GM23338 (cell line): ENCODE results near the gene PRC1.

ENCODE experiments used
- CTCF ChIP-seq, 2 experiments: fragments of 200-600 bp in 1 of 2; sonication (generic) in 1 of 2; conservative IDR thresholded peaks; 2 replicates each; pipeline versions ENCODE4 v1.5.1 to v1.6.1; 2016 to 2017; ENCODE audit warnings: antibody characterized with exemption in 2 of 2, low read depth in 2 of 2, mild to moderate bottlenecking in 2 of 2, moderate library complexity in 1 of 2
- EZH2 ChIP-seq: fragments of 200-600 bp; sonication (generic); IDR thresholded peaks from one replicate; pipeline ENCODE4 v1.8.0; 2017; ENCODE audit warnings: antibody characterized with exemption, mild to moderate bottlenecking, low read depth; ENCODE audit not compliant: unreplicated experiment
- EZH2phosphoT487 ChIP-seq: fragments of 200-600 bp; sonication (generic); IDR thresholded peaks from one replicate; pipeline ENCODE4 v1.8.1; 2018; ENCODE audit warnings: antibody characterized with exemption; ENCODE audit not compliant: unreplicated experiment
- NANOG ChIP-seq: IDR thresholded peaks from 2 replicates; pipeline ENCODE4 v1.6.1; 2016; ENCODE audit warnings: antibody characterized with exemption, borderline replicate concordance
- POLR2AphosphoS5 ChIP-seq: IDR thresholded peaks from 2 replicates; pipeline ENCODE4 v1.6.1; 2016; ENCODE audit warnings: antibody characterized with exemption, low read depth
- REST ChIP-seq: IDR thresholded peaks from one replicate; pipeline ENCODE4 v1.6.1; 2018; ENCODE audit warnings: antibody characterized with exemption; ENCODE audit not compliant: unreplicated experiment
- ZNF114 ChIP-seq: fragments of 250-450 bp; sonication (Bioruptor Pico); IDR thresholded peaks from 2 replicates; pipeline ENCODE4 v1.5.0; 2020; ENCODE audit warnings: mild to moderate bottlenecking, moderate library complexity
- ZNF331 ChIP-seq: fragments of 250-450 bp; sonication (Bioruptor Pico); IDR thresholded peaks from 2 replicates; pipeline ENCODE4 v1.5.0; 2020; ENCODE audit warnings: low read depth, mild to moderate bottlenecking, moderate library complexity
- ZNF462 ChIP-seq: fragments of 250-450 bp; sonication (Bioruptor Pico); IDR thresholded peaks from 2 replicates; pipeline ENCODE4 v1.5.0; 2020; ENCODE audit warnings: mild to moderate bottlenecking, moderate library complexity

- TF ChIP-seq POLR2AphosphoS5 (no peak), CTCF (conservative IDR thresholded peaks at IDR 0.05; ENCODE audit: low read depth in 2 of 2) (no peak), EZH2phosphoT487 (no peak), ZNF331 (no peak), ZNF114 (no peak), EZH2 (no peak), ZNF462 (no peak), REST (no peak), NANOG (no peak)
Measured at GRCh38 chr15:90967206-90967605, 27.1 kb downstream of the PRC1 start.
